Stimulated activated CD8-positive, alpha-beta memory T cell treated with anti-CD3 and anti-CD28 coated beads, Interleukin-12 subunit alpha, Interleukin-12 subunit beta, amount 100 ng/mL, for 1 hour (primary cell): ENCODE results near the gene ING5.

Source experiments
- DNase-seq: peaks from one replicate; pipeline ENCODE4 v3.0.0-alpha.2; 2020; ENCODE audit warnings: low read depth

The ING5 gene

DNA sequence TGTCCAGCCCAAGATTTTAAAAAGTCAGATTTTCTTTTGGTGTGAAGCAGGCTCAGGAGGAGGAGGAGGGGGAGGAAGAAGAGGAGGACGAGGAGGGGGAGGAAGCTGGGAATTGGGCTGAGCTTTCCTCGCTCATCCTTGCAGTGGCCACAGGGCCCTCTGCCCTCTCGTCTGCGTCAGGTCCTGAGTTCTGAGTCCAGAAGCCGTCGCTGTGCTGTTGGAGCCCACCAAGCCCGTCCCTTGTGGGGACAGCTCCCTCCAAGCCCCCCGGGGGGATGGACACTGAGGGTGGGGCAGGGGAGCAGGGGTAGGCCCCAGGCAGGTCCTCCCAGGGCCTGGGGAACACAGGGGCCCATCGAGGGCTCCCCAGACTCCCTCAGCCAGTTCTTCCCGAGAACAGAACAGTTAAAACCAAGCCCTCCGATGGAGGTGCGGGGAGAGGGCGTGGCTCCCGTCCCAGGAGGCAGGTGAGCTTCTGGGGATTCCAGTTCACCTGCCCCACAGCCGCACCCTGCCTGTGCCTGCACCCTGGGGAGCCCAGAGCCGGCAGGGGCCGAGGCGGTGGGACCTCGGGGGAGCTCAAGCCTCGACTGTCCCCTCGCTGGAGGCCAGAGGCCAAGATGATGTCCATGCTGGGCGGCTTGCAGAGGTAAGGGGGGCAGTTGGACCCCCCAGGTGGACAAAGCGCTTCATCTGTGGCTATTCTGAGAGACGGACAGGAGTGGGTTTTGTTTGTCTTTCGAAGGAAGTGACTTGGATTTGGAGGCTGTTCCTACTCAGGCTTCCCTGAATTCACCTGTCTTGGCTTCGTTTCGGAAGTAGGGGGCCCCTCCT lies 74.7 kb downstream of the ING5 start, which contains the start of gene GAL3ST2:
Gene GAL3ST2 (plus strand): TSS at position 487 of the 834 bp plus-strand sequence. CDS start 134 bp downstream, at position 621.
- DNase-seq: no peak

GRCh38 chr2:241777170-241777685 lies 75.4 kb downstream of the ING5 start:
- no peak for DNase-seq

GRCh38 chr2:241777686-241778627 lies 76.1 kb downstream of the ING5 start:
- DNase-seq: no peak
